K562 (cell line): Measurements from ENCODE around the gene KRTAP4-16. TPM values are rescaled to one million over a fixed set of nuclear protein-coding genes. Genes with fewer than 3 reads are reported as not detected.

ENCODE experiments used
- ATAC-seq: fragments of 200-7000 bp; cut with Tn5 transposase; 3 replicates; pipeline ENCODE4 v1.9.1; 2020; ENCODE audit warnings: moderate library complexity
- BruUV-seq: library from RNA; stranded (reverse); fragments of 400-500 nt; replicated peaks from 2 replicates; lab custom pipeline; 2021; lab: Mats Ljungman, UMichigan
- CTCF ChIA-PET: fragments of 300-600 bp; formaldehyde crosslinking; extraction: SDS; loops from one replicate; lab custom pipeline; 2021; ENCODE audit warnings: low intra/inter-chr PET ratio; lab: Yijun Ruan, JAX
- POLR2A ChIA-PET: fragments of 300-600, 350-650 bp; sonication (Branson Sonifier 250); formaldehyde crosslinking; extraction: SDS; loops from one replicate; lab custom pipeline; 2021; ENCODE audit warnings: antibody characterized with exemption, inconsistent platforms; lab: Yijun Ruan, JAX
- DNase-seq, 4 experiments: peaks; one replicate each; pipeline versions ENCODE4 v3.0.0 to v3.0.0-alpha.2; 2011 to 2018; ENCODE audit warnings: low spot score in 3 of 4, mixed read lengths in 3 of 4; ENCODE audit errors: extremely low read depth in 1 of 4
- FAIRE-seq: peaks from 2 replicates; lab custom pipeline; 2011; peaks lifted over from hg19 to GRCh38; lab: Jason Lieb, UNC
- H2AFZ ChIP-seq: 2 replicates; pipeline ENCODE4 v1.6.0; 2011; ENCODE audit warnings: low read depth, low read length, control low read depth, inconsistent platforms
- H3K27ac ChIP-seq: fragments of 200-600 bp; 3 replicates; pipeline ENCODE4 v1.8.0; 2011; ENCODE audit warnings: low read depth, mild to moderate bottlenecking, control low read depth, inconsistent platforms, low read length, moderate library complexity, mixed read lengths; ENCODE audit errors: extremely low read depth
- H3K27me3 ChIP-seq, 2 experiments: fragments of 300-600 bp in 1 of 2; 2 replicates in 1 of 2; 3 replicates in 1 of 2; pipeline versions ENCODE4 v1.6.0 to v1.8.0; 2011; ENCODE audit warnings: inconsistent platforms in 2 of 2, low read length in 2 of 2, mild to moderate bottlenecking in 1 of 2, mixed read lengths in 1 of 2, moderate library complexity in 1 of 2; ENCODE audit not compliant: control insufficient read depth in 2 of 2, insufficient read depth in 2 of 2
- H3K36me3 ChIP-seq: fragments of 300-600 bp; 3 replicates; pipeline ENCODE4 v1.8.0; 2011; ENCODE audit warnings: mild to moderate bottlenecking, low read length, inconsistent platforms; ENCODE audit not compliant: control insufficient read depth, insufficient read depth
- H3K4me1 ChIP-seq, 2 experiments: fragments of 200-600 bp in 1 of 2; replicated peaks in 1 of 2; 2 replicates in 1 of 2; 3 replicates in 1 of 2; pipeline versions ENCODE4 v1.5.1 to v1.8.0; 2011; ENCODE audit warnings: inconsistent platforms in 2 of 2, low read length in 2 of 2, mild to moderate bottlenecking in 1 of 2, mixed read lengths in 1 of 2, moderate library complexity in 1 of 2; ENCODE audit not compliant: control insufficient read depth in 2 of 2, insufficient read depth in 2 of 2
- H3K4me2 ChIP-seq: 2 replicates; pipeline ENCODE4 v1.6.1; 2011; ENCODE audit warnings: low read length, control low read depth, inconsistent platforms, mixed read lengths; ENCODE audit not compliant: insufficient read depth
- H3K4me3 ChIP-seq: fragments of 200-600 bp; sonication (generic), shearing (Covaris generic); 2 replicates; pipeline ENCODE4 v1.5.1; 2016; ENCODE audit warnings: control low read depth, inconsistent platforms
- H3K79me2 ChIP-seq: fragments of 200-600 bp; 3 replicates; pipeline ENCODE4 v1.8.0; 2011; ENCODE audit warnings: low read length, inconsistent platforms; ENCODE audit not compliant: control insufficient read depth, insufficient read depth
- H3K9ac ChIP-seq, 2 experiments: 2 replicates each; pipeline versions ENCODE4 v1.6.0 to v1.6.1; 2011; ENCODE audit warnings: low read depth in 2 of 2, low read length in 2 of 2, control low read depth in 1 of 2, inconsistent platforms in 1 of 2, mild to moderate bottlenecking in 1 of 2, mixed read lengths in 1 of 2; ENCODE audit not compliant: insufficient read depth in 1 of 2
- H3K9me1 ChIP-seq: one replicate; pipeline ENCODE4 v1.6.0; 2011; ENCODE audit warnings: inconsistent platforms, mild to moderate bottlenecking, low read length, moderate library complexity; ENCODE audit not compliant: control insufficient read depth, insufficient read depth
- H3K9me3 ChIP-seq: replicated peaks from 2 replicates; pipeline ENCODE4 v1.5.1; 2011; ENCODE audit warnings: low read depth, low read length, inconsistent platforms; ENCODE audit not compliant: control insufficient read depth, insufficient read depth
- H4K20me1 ChIP-seq: replicated peaks from 2 replicates; pipeline ENCODE4 v1.6.1; 2011; ENCODE audit warnings: low read length, inconsistent platforms, mixed read lengths; ENCODE audit not compliant: control insufficient read depth, insufficient read depth
- MXD1 ChIP-seq: fragments of 250-450 bp; sonication (Bioruptor Pico); IDR thresholded peaks from 2 replicates; pipeline ENCODE4 v1.8.0; 2021; ENCODE audit warnings: borderline replicate concordance, mild to moderate bottlenecking, moderate library complexity; ENCODE audit not compliant: poor library complexity, severe bottlenecking
- SPI1 ChIP-seq: IDR thresholded peaks from 2 replicates; pipeline ENCODE4 v1.6.1; 2011; ENCODE audit warnings: low read depth, low read length, control low read depth, borderline replicate concordance
- ZNF197 ChIP-seq: fragments of 200-800 bp; sonication (Bioruptor generic); IDR thresholded peaks from 2 replicates; pipeline ENCODE4 v1.6.1; 2016; ENCODE audit warnings: low read depth, missing genetic modification characterization, missing compliant biosample characterization
- WGBS: fragments of 100-300 bp; shearing (Covaris generic); methylation state at CpG from one replicate; pipeline ENCODE4 v1.1.6; 2016; ENCODE audit warnings: low coverage, mixed read lengths; ENCODE audit not compliant: insufficient coverage; ENCODE audit errors: missing lambda C conversion rate; 5-methylcytosine and 5-hydroxymethylcytosine counted together
- in situ Hi-C: fragments of 300-500 bp; cut with MboI; formaldehyde crosslinking; loops from 4 replicates; pipeline ENCODE4 v1.15.0; 2018; ENCODE audit warnings: inconsistent platforms, mixed read lengths
- intact Hi-C: fragments of 100-400 bp; cut with micrococcal nuclease; formaldehyde crosslinking; loops from 2 replicates; pipeline ENCODE4 v1.14.2; 2022
- polyA plus RNA-seq, 8 experiments: library from polyadenylated mRNA; depleted of rRNA in 4 of 8; stranded (reverse) in 5 of 8; unstranded in 3 of 8; fragments of >200 nt; fragmentation: Nextera tagmentation in 2 of 8; fragmentation: Illumina TruSeq in 1 of 8; extraction: Ambion mirVana in 2 of 8; extraction: Trizol in 1 of 8; gene quantifications; 2 replicates each; pipeline versions ENCODE4 v1.2.1 to v1.2.3, GENCODE V29; 2011 to 2014; ENCODE audit warnings: inconsistent platforms in 1 of 8, missing spikeins in 1 of 8
- total RNA-seq, 7 experiments: library from RNA; depleted of rRNA in 6 of 7; stranded (reverse); fragments of >200 nt in 6 of 7; fragmentation: Illumina TruSeq in 2 of 7; extraction: Trizol in 2 of 7; gene quantifications; 2 replicates each; pipeline versions ENCODE4 v1.2.1 to v1.2.3, GENCODE V29; 2011 to 2021; ENCODE audit warnings: low replicate concordance in 1 of 7
- TF ChIP-seq, protein P1 (sequence below): fragments of 250-450 bp; sonication (Bioruptor Pico); IDR thresholded peaks from 2 replicates; pipeline ENCODE4 v1.5.0; 2020; ENCODE audit warnings: mild to moderate bottlenecking

Gene KRTAP4-16
- total and polyA plus RNA-seq, 9 of the 15 experiments (the other 6 are each of a cell fraction or from before 2014, with no cell fraction given), result not detected

- no peaks in the 10 kb centered on the region for H4K20me1 ChIP-seq
- no peak for DNase-seq
- no peak overlapping the region for H3K27ac ChIP-seq
- CTCF ChIA-PET, result no interaction called here
- no peak overlapping the region for H3K9ac ChIP-seq
- TF ChIP-seq SPI1, result no peak
- no peak for TF ChIP-seq MXD1
- TF ChIP-seq ZNF197 (CRISPR knock-in tag), result no peak
- TF ChIP-seq, protein P1, sequence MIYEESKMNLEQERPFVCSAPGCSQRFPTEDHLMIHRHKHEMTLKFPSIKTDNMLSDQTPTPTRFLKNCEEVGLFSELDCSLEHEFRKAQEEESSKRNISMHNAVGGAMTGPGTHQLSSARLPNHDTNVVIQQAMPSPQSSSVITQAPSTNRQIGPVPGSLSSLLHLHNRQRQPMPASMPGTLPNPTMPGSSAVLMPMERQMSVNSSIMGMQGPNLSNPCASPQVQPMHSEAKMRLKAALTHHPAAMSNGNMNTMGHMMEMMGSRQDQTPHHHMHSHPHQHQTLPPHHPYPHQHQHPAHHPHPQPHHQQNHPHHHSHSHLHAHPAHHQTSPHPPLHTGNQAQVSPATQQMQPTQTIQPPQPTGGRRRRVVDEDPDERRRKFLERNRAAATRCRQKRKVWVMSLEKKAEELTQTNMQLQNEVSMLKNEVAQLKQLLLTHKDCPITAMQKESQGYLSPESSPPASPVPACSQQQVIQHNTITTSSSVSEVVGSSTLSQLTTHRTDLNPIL (CRISPR knock-in tag), result no peak
- TF ChIP-seq, all 486 proteins: peak for 0
- ATAC-seq (no peak), FAIRE-seq (no peak)
- POLR2A ChIA-PET, result no interaction called here
- no peaks in the 10 kb centered on the region for H3K4me1 ChIP-seq
- in situ Hi-C loops, result no loop called here
- 0% methylated on average over 5 of the region's 6 CpGs for WGBS
- no peaks in the 10 kb centered on the region for H3K79me2 ChIP-seq
- no peak overlapping the region for H3K4me2 ChIP-seq
- no peaks in the 10 kb centered on the region for H3K9me1 ChIP-seq
- intact Hi-C loops, result no loop called here
- no peaks in the 10 kb centered on the region for H3K9me3 ChIP-seq
- H3K27me3 ChIP-seq, result peaks cover 0 to 7% of the 10 kb centered on the region in 2 experiments; a peak in 1 of 5 replicates
- no peak overlapping the region for H2AFZ ChIP-seq
- H3K36me3 ChIP-seq, result no peaks in the 10 kb centered on the region
- BruUV-seq, result no TSS peak
- H3K4me3 ChIP-seq, result no peak overlapping the region
These were observed 3.5 kb downstream of the KRTAP4-16 start for GRCh38 chr17:41098481-41098880.
